GM19372 (cell line): ENCODE results near the gene MOK.
A peak's percentile ranks its signal among the peaks of the same experiment; 100 is the strongest.
"Not testable (repeated sequence)": the region's sequence is repeated elsewhere in the genome, so short reads cannot be mapped to it uniquely, and the experiment has no call there.

Source experiments
- ATAC-seq: cut with Tn5 transposase; IDR thresholded peaks from one replicate; pipeline ENCODE4 v1.9.1; 2021; ENCODE audit warnings: mild to moderate bottlenecking, low read depth, moderate library complexity; ENCODE audit not compliant: unreplicated experiment

Gene MOK, protein sequence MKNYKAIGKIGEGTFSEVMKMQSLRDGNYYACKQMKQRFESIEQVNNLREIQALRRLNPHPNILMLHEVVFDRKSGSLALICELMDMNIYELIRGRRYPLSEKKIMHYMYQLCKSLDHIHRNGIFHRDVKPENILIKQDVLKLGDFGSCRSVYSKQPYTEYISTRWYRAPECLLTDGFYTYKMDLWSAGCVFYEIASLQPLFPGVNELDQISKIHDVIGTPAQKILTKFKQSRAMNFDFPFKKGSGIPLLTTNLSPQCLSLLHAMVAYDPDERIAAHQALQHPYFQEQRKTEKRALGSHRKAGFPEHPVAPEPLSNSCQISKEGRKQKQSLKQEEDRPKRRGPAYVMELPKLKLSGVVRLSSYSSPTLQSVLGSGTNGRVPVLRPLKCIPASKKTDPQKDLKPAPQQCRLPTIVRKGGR

DNA sequence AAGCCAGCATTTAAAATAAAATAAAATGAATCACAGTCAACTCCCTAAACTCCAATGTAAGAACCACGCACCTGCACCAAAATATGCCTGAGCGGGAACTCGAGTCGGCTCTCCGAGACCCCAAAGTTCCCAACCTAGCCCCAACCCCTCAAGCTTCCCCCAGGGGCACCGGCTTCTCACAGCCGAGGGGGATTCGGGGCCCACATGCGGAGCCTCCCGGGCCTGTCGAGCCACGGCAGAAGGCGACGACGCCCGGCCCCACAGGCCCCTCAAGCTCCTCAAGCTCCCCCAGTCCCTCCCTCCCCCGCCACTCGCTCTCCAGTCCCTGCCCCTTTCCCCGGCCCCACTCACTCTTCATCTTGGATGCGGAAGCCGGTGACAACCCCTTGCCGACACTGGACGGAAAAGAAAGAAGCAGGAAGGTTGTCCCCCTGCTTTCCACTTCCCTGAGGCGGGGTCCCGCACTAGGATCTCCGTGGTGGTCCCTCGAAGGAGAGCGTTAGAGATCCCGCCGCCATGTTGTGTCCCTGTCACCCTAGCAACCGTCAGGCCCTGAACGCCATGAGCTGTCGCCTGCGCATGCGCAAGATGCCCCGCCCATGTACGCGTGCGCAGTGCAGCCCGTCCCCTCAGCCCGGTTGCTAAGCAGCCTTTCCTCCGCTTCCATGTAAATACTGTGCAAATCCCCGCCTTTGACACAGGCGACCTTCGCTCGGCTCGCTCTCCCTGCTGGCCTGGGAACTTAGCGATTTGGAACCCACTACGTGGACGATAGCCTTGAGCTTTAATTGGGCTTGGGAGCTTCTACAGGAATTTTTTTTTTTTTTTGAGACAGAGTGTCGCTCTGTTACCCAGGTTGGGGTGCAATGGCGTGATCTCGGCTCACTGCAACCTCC is at the start of gene MOK:
TSS of gene MOK (minus strand) at position 554 of the 896 bp plus-strand sequence. CDS start at position 358, 196 bp downstream.
- peak; percentile 96 for ATAC-seq

DNA sequence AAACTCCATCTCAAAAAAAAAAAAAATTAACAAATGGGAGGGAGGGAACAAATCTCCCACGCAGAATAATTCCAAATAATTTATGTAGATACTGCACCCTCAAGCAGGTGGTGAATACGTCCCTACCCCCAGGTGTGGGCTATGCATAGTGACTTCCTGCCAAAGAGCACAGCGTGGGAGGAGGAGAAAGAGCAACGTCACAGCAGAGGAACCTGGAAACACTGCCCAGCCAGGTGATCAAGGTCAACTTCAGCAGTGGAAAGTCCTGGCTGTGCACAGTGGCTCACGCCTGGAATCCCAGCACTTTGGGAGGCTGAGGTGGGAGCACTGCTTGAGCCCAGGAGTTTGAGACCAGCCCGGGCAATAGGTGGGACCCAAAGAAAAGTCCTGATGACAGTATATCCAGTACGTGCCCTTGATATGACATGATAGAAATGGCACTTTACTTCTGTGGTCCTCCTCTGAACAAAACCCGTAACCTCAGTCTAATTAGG is 48.2 kb upstream of the MOK start:
- no peak for ATAC-seq

GRCh38 chr14:102352213-102352612 is 47.2 kb upstream of the MOK start:
- no peak for ATAC-seq

DNA sequence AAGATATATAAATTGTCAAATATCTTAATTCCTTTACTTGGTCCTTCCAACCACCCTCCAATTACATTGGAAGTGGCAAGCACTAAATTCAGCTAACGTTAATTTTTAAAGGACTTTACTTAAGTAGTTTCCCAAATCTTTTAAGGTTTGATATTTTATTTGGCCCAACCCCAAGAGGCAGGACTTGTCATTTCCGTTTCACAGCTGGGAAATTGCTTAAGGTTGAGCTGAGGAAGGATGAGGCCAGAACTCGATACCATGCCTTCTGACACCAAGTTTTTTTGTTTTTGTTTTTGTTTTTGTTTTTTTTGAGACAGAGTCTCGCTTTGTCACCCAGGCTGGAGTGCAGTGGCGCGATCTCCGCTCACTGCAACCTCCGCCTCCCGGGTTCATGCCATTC is 46.6 kb upstream of the MOK start:
- not testable (repeated sequence) for ATAC-seq

- no peak for ATAC-seq
Observed at GRCh38 chr14:102351023-102351422, 46.1 kb upstream of the MOK start.

DNA sequence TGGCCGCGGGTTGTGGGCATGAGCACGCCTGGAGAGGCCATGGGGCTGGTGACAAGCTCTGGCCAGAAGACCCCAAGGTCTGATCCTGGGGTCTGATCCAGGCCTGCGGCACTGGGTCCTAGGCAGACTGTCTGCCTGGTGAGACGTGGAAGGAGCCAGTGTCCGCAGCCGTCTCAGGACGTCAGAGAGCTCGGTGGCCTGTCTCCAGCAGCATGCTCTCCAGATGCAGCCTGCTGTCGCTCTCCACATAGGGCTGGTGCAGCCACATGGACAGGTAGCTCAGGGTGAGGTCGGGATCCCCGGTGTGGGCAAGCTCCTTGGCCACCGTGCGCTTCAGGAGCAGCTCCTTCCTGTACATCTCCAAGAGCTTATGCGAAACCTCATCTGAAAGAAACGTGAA is 43.4 kb upstream of the MOK start:
- ATAC-seq, result no peak

DNA sequence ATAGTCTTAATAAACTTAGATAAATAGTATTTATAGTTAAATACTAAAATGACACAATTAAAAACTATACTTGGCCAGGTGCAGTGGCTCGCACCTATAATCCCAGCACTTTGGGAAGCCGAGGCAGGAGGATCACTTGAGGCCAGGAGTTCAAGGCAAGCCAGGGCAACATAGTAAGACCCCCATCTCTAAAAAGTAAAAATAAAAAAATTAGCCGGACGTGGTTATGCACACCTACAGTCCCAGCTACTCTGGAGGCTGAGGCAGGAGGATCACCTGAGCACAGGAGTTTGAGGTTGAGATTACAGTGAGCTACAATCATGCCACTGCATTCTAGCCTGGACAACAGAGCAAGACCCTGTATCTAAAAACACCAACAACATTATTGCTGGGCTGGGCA is 41.7 kb upstream of the MOK start:
- no peak for ATAC-seq

- no peak for ATAC-seq
Observed at GRCh38 chr14:102345232-102345631, 40.3 kb upstream of the MOK start.

DNA sequence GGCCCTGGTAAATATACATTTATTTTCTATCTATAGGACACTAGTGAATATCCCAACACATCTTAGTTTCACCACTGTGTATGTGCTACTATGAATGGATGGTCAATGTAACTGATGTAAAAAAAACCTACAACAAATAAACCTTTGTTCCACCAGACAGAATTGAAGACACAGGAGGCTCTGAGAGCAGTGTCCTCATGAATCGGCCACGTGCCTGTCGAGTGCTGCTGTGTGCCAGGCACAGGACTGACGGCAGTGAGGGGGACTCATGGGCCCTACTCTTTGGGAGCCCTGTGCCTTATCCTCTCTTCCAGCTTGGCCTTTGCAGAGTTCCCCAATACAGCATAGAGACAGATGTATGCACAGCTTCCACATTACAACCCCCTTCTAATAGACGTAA is 39.5 kb upstream of the MOK start:
- ATAC-seq, result no peak

GRCh38 chr14:102344084-102344483 is 39.1 kb upstream of the MOK start:
- ATAC-seq, result no peak

DNA sequence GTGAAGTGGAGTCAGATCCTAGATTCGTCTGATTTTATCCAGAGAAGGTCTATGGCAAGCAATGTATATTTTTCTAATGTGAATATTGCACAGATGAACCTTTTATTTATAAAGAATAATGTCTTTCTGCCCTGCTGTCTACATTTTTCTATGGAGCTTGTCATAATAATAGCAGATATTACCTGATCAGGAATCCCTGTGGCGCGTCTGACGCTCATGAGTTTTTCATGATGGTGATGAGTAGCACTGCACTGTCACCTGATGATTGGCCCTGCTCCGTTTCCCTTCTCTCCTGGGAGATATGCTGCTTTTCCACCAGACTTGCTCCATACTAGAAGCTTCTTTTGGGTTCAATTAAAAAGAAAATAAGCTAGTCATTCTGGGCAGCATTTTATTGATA is 37.3 kb upstream of the MOK start:
- no peak for ATAC-seq

DNA sequence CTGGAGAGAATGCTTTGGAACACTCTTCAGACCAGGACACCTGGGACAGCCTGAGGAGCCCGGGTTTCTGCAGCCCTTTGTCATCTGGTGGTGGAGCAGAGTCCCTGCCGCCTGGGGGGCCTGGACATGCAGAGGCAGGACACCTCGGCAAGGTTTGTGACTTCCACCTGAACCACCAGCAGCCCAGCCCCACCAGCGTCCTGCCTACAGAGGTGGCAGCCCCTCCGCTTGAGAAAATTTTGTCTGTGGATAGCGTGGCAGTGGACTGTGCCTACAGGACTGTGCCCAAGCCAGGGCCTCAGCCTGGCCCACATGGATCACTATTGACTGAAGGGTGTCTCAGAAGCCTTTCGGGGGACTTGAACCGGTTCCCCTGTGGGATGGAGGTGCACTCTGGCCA is 36.6 kb upstream of the MOK start:
- ATAC-seq, result no peak

GRCh38 chr14:102338724-102339123 is 33.8 kb upstream of the MOK start:
- ATAC-seq, result no peak

DNA sequence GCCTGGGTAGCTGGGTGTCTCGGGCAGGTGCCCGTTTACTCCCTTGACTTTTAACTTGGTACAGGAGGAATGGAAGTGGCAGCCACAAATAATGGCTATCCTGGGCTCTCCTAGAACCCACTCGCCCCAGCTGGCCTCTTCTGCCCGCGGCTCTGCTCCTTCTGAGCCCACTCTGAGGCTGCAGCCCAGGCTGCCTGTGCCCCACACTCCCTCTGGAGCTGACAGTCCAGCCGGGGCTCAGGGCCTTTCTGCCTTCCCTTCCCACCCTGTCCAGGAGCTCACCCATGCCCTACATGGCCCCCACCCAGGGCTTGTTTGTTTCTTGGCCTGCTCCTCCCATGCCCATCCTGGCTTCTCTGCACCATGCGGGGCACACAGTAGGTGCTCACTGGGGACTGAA is 30.2 kb upstream of the MOK start:
- ATAC-seq, result no peak

DNA sequence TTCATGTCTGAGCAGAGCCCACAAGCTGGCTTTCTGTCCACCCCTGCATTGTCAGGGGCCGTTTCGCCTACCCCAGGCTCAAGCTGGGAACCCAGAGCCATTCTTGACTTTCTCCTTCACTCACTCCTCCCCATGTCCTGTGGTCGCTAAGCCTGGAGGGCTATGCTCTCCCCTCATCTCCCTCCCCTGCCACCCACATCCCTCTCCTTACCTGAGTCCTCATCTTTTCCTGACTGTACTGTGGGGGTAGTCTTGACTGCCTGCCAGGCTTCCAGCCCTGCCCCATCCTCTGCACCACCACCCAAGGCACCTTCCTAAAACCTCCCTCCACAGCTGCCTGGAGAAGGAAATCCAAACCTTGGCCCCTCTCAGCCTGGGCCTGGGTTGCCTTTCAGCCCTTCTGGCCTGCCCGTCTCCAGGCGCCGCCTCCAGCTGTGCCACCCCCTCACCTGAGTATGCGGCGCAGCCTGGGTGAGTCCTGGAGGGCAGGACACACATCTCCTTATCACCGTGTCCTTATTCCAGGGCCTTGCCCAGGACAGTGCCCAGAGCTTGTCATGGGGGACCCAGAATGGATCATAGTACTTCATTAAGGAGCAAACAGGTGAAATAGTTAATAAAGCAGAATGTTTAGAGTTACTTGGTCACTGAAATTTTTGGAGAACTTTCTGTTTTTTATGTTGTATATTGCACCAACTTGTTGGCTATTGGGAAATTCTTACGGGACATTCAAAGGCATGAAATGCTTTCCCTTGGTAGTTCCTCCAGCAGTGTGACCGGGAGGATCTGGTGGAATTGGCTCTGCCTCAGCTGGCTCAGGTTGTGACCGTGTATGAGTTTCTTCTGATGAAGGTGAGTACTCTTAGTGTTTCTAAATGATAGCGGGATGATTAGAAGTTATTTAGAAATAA is 29.1 kb upstream of the MOK start:
- ATAC-seq, result no peak

- no peak for ATAC-seq
Observed at GRCh38 chr14:102333390-102333789, 28.4 kb upstream of the MOK start.

GRCh38 chr14:102330806-102331205 is 25.8 kb upstream of the MOK start:
- no peak for ATAC-seq

DNA sequence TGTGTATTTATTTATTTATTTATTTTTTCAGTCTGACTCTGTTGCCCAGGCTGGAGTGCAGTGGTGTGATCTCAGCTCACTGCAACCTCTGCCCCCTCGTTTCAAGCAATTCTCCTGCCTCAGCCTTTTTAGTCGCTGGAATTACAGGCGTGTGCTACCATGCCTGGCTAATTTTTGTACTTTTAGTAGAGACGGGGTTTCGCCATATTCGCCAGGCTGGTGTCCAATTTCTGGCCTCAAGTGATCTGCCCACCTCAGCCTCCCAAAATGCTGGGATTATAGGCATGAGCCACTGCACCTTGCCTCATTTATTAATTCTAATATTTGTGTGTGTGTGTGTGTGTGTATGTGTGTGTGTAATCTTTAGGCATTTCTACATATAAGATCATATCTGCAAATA is 24.4 kb upstream of the MOK start:
- ATAC-seq, result not testable (repeated sequence)

DNA sequence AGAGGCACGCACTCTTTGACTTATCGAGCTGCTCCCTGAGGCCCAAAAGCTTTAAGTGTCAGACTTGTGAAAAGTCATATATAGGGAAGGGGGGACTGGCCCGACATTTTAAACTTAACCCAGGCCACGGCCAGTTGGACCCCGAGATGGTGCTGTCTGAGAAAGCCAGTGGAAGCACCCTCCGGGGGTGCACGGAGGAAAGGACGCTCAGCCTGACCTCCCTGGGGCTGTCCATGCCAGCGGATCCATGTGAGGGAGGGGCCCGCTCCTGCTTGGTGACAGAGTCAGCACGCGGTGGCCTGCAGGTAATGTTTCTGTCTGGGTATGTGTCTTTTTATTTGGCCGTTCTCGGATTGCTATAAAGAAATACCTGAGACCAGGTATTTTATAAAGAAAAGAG is 21.6 kb upstream of the MOK start:
- no peak for ATAC-seq

GRCh38 chr14:102325791-102326345 is 20.9 kb upstream of the MOK start:
- ATAC-seq, result no peak
